ENCODE results near the gene SERINC5. TPM values are rescaled to one million over a fixed set of nuclear protein-coding genes. Genes with fewer than 3 reads are reported as not detected.
A peak's percentile ranks its signal among the peaks of the same experiment; 100 is the strongest.

Gene SERINC5
- polyA plus RNA-seq, 3 donors: 5.0 to 35.9 (median 7.3) TPM

DNA sequence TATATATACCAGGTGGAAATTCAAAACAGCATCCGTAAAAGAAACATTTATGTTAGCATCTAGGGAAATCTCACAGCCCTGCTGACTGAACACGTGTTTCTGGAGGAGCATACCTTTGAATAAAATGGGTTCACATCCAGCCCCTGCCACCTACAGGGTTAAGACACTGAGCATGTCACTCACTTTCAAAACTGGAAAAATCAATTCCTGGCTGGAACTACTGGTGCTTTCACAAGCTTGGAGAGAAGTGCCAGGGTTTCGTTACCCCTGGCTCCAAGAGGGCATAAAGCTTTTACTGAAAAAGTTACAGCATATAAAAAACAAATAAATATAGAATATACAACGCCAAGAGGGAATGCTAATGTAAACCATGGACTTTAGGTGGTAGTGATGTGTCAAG is 48.0 kb downstream of the SERINC5 start:
- intact Hi-C loops (cut with micrococcal nuclease): no loop called here
- Histone ChIP-seq H3K4me3 (replicated peaks in 1 of 3; ENCODE audit: low read depth in 2 of 3, low read length in 3 of 3) (no peak overlapping the region), H3K36me3 (replicated peaks in 1 of 2; ENCODE audit: control insufficient read depth in 1 of 2, insufficient read depth in 2 of 2, low read length in 2 of 2) (peaks cover 1 to 21% of the 10 kb centered on the region in 2 donors), H3K4me1 (ENCODE audit: control insufficient read depth in 1 of 2, insufficient read depth in 2 of 2, low read length in 2 of 2) (peaks cover 2 to 3% of the 10 kb centered on the region in 2 donors), H3K27me3 (ENCODE audit: control insufficient read depth in 2 of 2, insufficient read depth in 2 of 2, low read length in 2 of 2) (no peaks in the 10 kb centered on the region), H2AFZ (ENCODE audit: insufficient read depth, low read depth, low read length, poor library complexity, severe bottlenecking) (no peak overlapping the region), H4K20me1 (ENCODE audit: insufficient read depth, low read length) (peaks cover 88% of the 10 kb centered on the region), H3K9ac (ENCODE audit: insufficient read depth, low read length, poor library complexity, severe bottlenecking) (no peak overlapping the region), H3K27ac (ENCODE audit: low read depth in 1 of 2, low read length in 2 of 2) (no peak overlapping the region), H3K79me2 (ENCODE audit: insufficient read depth, low read length) (peaks cover 50% of the 10 kb centered on the region), H3K4me2 (replicated peaks; ENCODE audit: extremely low read depth, low read length, poor library complexity, severe bottlenecking) (no peak overlapping the region), H3K9me3 (replicated peaks in 1 of 2; ENCODE audit: control insufficient read depth in 1 of 2, insufficient read depth in 1 of 2, low read length in 2 of 2) (no peaks in the 10 kb centered on the region)
- Mint-ChIP-seq H3K27ac (no peak overlapping the region), H3K4me3 (no peak overlapping the region), H3K9me3 (no peaks in the 10 kb centered on the region), H3K27me3 (ENCODE audit: low read depth in 3 of 3) (peaks cover 0 to 5% (median 2%) of the 10 kb centered on the region in 3 donors), H3K36me3 (peaks cover 9 to 16% of the 10 kb centered on the region in 2 donors), H3K4me1 (peaks cover 29% of the 10 kb centered on the region)
- WGBS (ENCODE audit: insufficient coverage): 100% methylated on average over 1 of the region's 4 CpGs
- TF ChIP-seq, protein P1, sequence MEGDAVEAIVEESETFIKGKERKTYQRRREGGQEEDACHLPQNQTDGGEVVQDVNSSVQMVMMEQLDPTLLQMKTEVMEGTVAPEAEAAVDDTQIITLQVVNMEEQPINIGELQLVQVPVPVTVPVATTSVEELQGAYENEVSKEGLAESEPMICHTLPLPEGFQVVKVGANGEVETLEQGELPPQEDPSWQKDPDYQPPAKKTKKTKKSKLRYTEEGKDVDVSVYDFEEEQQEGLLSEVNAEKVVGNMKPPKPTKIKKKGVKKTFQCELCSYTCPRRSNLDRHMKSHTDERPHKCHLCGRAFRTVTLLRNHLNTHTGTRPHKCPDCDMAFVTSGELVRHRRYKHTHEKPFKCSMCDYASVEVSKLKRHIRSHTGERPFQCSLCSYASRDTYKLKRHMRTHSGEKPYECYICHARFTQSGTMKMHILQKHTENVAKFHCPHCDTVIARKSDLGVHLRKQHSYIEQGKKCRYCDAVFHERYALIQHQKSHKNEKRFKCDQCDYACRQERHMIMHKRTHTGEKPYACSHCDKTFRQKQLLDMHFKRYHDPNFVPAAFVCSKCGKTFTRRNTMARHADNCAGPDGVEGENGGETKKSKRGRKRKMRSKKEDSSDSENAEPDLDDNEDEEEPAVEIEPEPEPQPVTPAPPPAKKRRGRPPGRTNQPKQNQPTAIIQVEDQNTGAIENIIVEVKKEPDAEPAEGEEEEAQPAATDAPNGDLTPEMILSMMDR (IDR thresholded peaks at IDR 0.05): no peak
- DNase-seq: no peak

DNA sequence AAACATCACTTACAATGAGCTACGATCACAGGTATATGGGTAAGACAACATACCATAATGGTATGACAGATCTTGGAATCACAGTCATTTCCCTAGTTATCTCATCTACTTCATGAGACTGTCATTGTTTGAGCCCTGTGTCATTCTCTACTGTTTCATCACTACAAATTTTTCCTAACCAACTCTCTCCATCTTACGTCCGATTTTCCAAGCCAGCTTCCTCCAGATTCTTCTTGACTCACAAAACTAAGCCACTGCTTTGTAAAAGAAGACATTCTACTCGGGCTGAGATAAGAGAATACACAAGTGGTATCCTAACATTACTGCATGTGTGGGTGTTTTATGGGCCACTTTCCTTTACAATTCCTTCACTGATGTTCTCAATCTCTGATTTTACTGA is 49.6 kb downstream of the SERINC5 start:
- peak overlapping the region in 2 of 7 donors; percentile 10 to 69 for H3K27ac Mint-ChIP-seq
- WGBS (ENCODE audit: insufficient coverage): no CpG with 5 or more reads among the region's 4 CpGs
- H3K4me1 Mint-ChIP-seq: peaks cover 17% of the 10 kb centered on the region
- Histone ChIP-seq H3K9me3 (replicated peaks in 1 of 2; ENCODE audit: control insufficient read depth in 1 of 2, insufficient read depth in 1 of 2, low read length in 2 of 2) (no peaks in the 10 kb centered on the region), H3K27me3 (ENCODE audit: control insufficient read depth in 2 of 2, insufficient read depth in 2 of 2, low read length in 2 of 2) (no peaks in the 10 kb centered on the region), H3K79me2 (ENCODE audit: insufficient read depth, low read length) (peaks cover 35% of the 10 kb centered on the region), H3K36me3 (replicated peaks in 1 of 2; ENCODE audit: control insufficient read depth in 1 of 2, insufficient read depth in 2 of 2, low read length in 2 of 2) (peaks cover 8 to 37% of the 10 kb centered on the region in 2 donors), H3K4me3 (replicated peaks in 1 of 3; ENCODE audit: low read depth in 2 of 3, low read length in 3 of 3) (no peak overlapping the region), H3K4me2 (replicated peaks; ENCODE audit: extremely low read depth, low read length, poor library complexity, severe bottlenecking) (no peak overlapping the region), H2AFZ (ENCODE audit: insufficient read depth, low read depth, low read length, poor library complexity, severe bottlenecking) (no peak overlapping the region), H4K20me1 (ENCODE audit: insufficient read depth, low read length) (peaks cover 78% of the 10 kb centered on the region), H3K9ac (ENCODE audit: insufficient read depth, low read length, poor library complexity, severe bottlenecking) (no peak overlapping the region), H3K4me1 (ENCODE audit: control insufficient read depth in 1 of 2, insufficient read depth in 2 of 2, low read length in 2 of 2) (no peaks in the 10 kb centered on the region), H3K27ac (ENCODE audit: low read depth in 1 of 2, low read length in 2 of 2) (no peak overlapping the region)
- DNase-seq: no peak
- peaks cover 0 to 5% (median 2%) of the 10 kb centered on the region in 3 donors for H3K27me3 Mint-ChIP-seq (ENCODE audit: low read depth in 3 of 3)
- no peak overlapping the region for H3K4me3 Mint-ChIP-seq
- intact Hi-C loops (cut with micrococcal nuclease): no loop called here
- H3K36me3 Mint-ChIP-seq: peaks cover 24 to 30% of the 10 kb centered on the region in 2 donors
- TF ChIP-seq, protein P1 (IDR thresholded peaks at IDR 0.05): no peak
- H3K9me3 Mint-ChIP-seq: no peaks in the 10 kb centered on the region
